GM12878 (cell line): Measurements from ENCODE around the gene EHMT2.

ENCODE experiments used
- CBX5 ChIP-seq: sonication (generic); IDR thresholded peaks from 2 replicates; pipeline ENCODE4 v1.6.1; 2016; ENCODE audit warnings: low read depth, moderate library complexity, mild to moderate bottlenecking, inconsistent platforms
- CHD2 ChIP-seq: IDR thresholded peaks from 2 replicates; pipeline ENCODE4 v1.6.1; 2011; ENCODE audit warnings: low read depth, low read length, improper control_type of control experiment, borderline replicate concordance
- TCF3 ChIP-seq: IDR thresholded peaks from 2 replicates; pipeline ENCODE4 v1.6.1; 2012; ENCODE audit warnings: low read depth, mild to moderate bottlenecking, low read length, borderline replicate concordance; ENCODE audit not compliant: insufficient read depth
- TCF7 ChIP-seq: IDR thresholded peaks from 2 replicates; pipeline ENCODE4 v1.6.1; 2014; ENCODE audit warnings: antibody characterized with exemption, borderline replicate concordance
- ZBED1 ChIP-seq: IDR thresholded peaks from 2 replicates; pipeline ENCODE4 v1.6.1; 2016; ENCODE audit warnings: borderline replicate concordance
- TF ChIP-seq, protein P1 (sequence below): IDR thresholded peaks from 2 replicates; pipeline ENCODE4 v1.6.1; 2012; ENCODE audit warnings: mild to moderate bottlenecking, low read depth, low read length

GRCh38 chr6:31922942-31923341 lies 25.4 kb upstream of the EHMT2 start:
- TF ChIP-seq, protein P1, sequence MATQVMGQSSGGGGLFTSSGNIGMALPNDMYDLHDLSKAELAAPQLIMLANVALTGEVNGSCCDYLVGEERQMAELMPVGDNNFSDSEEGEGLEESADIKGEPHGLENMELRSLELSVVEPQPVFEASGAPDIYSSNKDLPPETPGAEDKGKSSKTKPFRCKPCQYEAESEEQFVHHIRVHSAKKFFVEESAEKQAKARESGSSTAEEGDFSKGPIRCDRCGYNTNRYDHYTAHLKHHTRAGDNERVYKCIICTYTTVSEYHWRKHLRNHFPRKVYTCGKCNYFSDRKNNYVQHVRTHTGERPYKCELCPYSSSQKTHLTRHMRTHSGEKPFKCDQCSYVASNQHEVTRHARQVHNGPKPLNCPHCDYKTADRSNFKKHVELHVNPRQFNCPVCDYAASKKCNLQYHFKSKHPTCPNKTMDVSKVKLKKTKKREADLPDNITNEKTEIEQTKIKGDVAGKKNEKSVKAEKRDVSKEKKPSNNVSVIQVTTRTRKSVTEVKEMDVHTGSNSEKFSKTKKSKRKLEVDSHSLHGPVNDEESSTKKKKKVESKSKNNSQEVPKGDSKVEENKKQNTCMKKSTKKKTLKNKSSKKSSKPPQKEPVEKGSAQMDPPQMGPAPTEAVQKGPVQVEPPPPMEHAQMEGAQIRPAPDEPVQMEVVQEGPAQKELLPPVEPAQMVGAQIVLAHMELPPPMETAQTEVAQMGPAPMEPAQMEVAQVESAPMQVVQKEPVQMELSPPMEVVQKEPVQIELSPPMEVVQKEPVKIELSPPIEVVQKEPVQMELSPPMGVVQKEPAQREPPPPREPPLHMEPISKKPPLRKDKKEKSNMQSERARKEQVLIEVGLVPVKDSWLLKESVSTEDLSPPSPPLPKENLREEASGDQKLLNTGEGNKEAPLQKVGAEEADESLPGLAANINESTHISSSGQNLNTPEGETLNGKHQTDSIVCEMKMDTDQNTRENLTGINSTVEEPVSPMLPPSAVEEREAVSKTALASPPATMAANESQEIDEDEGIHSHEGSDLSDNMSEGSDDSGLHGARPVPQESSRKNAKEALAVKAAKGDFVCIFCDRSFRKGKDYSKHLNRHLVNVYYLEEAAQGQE: no peak
- TF ChIP-seq TCF7: no peak
- TF ChIP-seq CHD2: no peak
- TF ChIP-seq TCF3: no peak
- no peak for TF ChIP-seq ZBED1
- TF ChIP-seq CBX5: no peak
